PC-9 (cell line): ENCODE measurements around the gene ARAP3. TPM values are rescaled to one million over a fixed set of nuclear protein-coding genes. Genes with fewer than 3 reads are reported as not detected.

Experiments
- BruUV-seq: library from RNA; stranded (reverse); fragments of 400-500 nt; replicated peaks from 2 replicates; lab custom pipeline; 2021; lab: Mats Ljungman, UMichigan
- CTCF ChIA-PET: fragments of 300-600 bp; sonication (Branson Sonifier 250); formaldehyde crosslinking; loops from one replicate; lab custom pipeline; 2022; ENCODE audit warnings: antibody characterized with exemption; lab: Charles Lee
- POLR2A ChIA-PET: fragments of 300-600 bp; sonication (Branson Sonifier 250); formaldehyde crosslinking; loops from one replicate; lab custom pipeline; 2022; ENCODE audit warnings: antibody characterized with exemption; ENCODE audit not compliant: unreplicated experiment; lab: Charles Lee
- DNase-seq, 2 experiments: peaks; one replicate each; pipeline versions ENCODE4 v3.0.0 to v3.0.0-alpha.2; 2015 to 2022; ENCODE audit warnings: mixed read lengths in 1 of 2
- H2AFZ ChIP-seq: fragments of 200-600 bp; sonication (generic); 2 replicates; pipeline ENCODE4 v1.8.1; 2017; ENCODE audit warnings: antibody characterized with exemption
- H3F3A ChIP-seq: fragments of 200-600 bp; sonication (generic); 2 replicates; pipeline ENCODE4 v1.8.1; 2017; ENCODE audit warnings: antibody characterized with exemption, mild to moderate bottlenecking, low read depth; ENCODE audit not compliant: insufficient read depth
- H3K27ac ChIP-seq: fragments of 200-600 bp; sonication (generic); 2 replicates; pipeline ENCODE4 v1.6.1; 2016; ENCODE audit warnings: mixed run types
- H3K27me3 ChIP-seq: fragments of 200-600 bp; sonication (generic); 2 replicates; pipeline ENCODE4 v1.6.1; 2016; ENCODE audit warnings: low read depth, mixed run types; ENCODE audit not compliant: insufficient read depth
- H3K36me3 ChIP-seq: fragments of 200-600 bp; sonication (generic); 2 replicates; pipeline ENCODE4 v1.6.1; 2016; ENCODE audit warnings: low read depth, mixed run types
- H3K4me1 ChIP-seq: fragments of 200-600 bp; sonication (generic); replicated peaks from 2 replicates; pipeline ENCODE4 v1.6.1; 2016; ENCODE audit warnings: mixed run types; ENCODE audit not compliant: insufficient read depth
- H3K4me2 ChIP-seq: fragments of 200-600 bp; sonication (generic); 2 replicates; pipeline ENCODE4 v1.6.1; 2017; ENCODE audit warnings: mixed run types
- H3K4me3 ChIP-seq: fragments of 200-600 bp; sonication (generic); 2 replicates; pipeline ENCODE4 v1.6.1; 2016; ENCODE audit warnings: mixed run types
- H3K79me2 ChIP-seq: fragments of 200-600 bp; sonication (generic); 2 replicates; pipeline ENCODE4 v1.6.1; 2017; ENCODE audit warnings: low read depth, mixed run types
- H3K9me2 ChIP-seq: fragments of 200-600 bp; sonication (generic); 2 replicates; pipeline ENCODE4 v1.8.1; 2017; ENCODE audit warnings: mild to moderate bottlenecking; ENCODE audit not compliant: insufficient read depth
- H3K9me3 ChIP-seq: fragments of 200-600 bp; sonication (generic); 2 replicates; pipeline ENCODE4 v1.8.1; 2016; ENCODE audit warnings: low read depth; ENCODE audit not compliant: insufficient read depth
- H4K20me1 ChIP-seq: fragments of 200-600 bp; sonication (generic); 2 replicates; pipeline ENCODE4 v1.8.1; 2017; ENCODE audit not compliant: insufficient read depth
- CTCF ChIP-seq: fragments of 200-600 bp; sonication (generic); conservative IDR thresholded peaks from 2 replicates; pipeline ENCODE4 v1.6.1; 2017; ENCODE audit warnings: mixed run types, antibody characterized with exemption, mild to moderate bottlenecking, moderate library complexity
- EZH2 ChIP-seq: fragments of 200-600 bp; sonication (generic); IDR thresholded peaks from 2 replicates; pipeline ENCODE4 v1.8.0; 2017; ENCODE audit warnings: antibody characterized with exemption, low read depth
- intact Hi-C: fragments of 100-400 bp; cut with micrococcal nuclease; formaldehyde crosslinking; loops from one replicate; pipeline ENCODE4 v1.10.0; 2022; ENCODE audit not compliant: unreplicated experiment
- total RNA-seq: library from RNA; stranded (reverse); gene quantifications from 2 replicates; pipeline ENCODE4 v1.2.3, GENCODE V29; 2021

The ARAP3 gene
- total RNA-seq, 1 experiment from 2014 or later, result 28.0 TPM

- CTCF ChIA-PET, result interaction anchor here (0.6 kb wide), 1 partner anchor 1046 kb away, joined by 5 read pairs; the partner anchor contains the start of gene FGF1
These were observed 42.5 kb downstream of the ARAP3 start for GRCh38 chr5:141639357-141640050.

GRCh38 chr5:141638771-141639170 is 43.3 kb downstream of the ARAP3 start:
- Histone ChIP-seq H3K9me3 (no peaks in the 10 kb centered on the region), H3K4me2 (no peak overlapping the region; the same call in 1 of the 2 replicates), H3F3A (peaks cover 24% of the 10 kb centered on the region), H3K27ac (no peak overlapping the region), H3K79me2 (peaks cover 28% of the 10 kb centered on the region), H3K36me3 (no peaks in the 10 kb centered on the region), H3K4me1 (peaks cover 35% of the 10 kb centered on the region), H3K9me2 (no peaks in the 10 kb centered on the region), H2AFZ (no peak overlapping the region), H3K27me3 (no peaks in the 10 kb centered on the region), H4K20me1 (peaks cover 15% of the 10 kb centered on the region; the same call in 1 of the 2 replicates), H3K4me3 (no peak overlapping the region)
- ChIA-PET POLR2A (no interaction called here), CTCF (no interaction called here)
- intact Hi-C loops, result loop anchor here (1.0 kb wide), 1 partner anchor 13 kb away; the partner anchor contains the start of gene FCHSD1
- BruUV-seq, result no TSS peak
- TF ChIP-seq EZH2 (no peak), CTCF (no peak)
- no peak for DNase-seq

More at GRCh38 chr5:141639357-141640050, 42.5 kb downstream of the ARAP3 start:
- peaks cover 35% of the 10 kb centered on the region for H3K4me1 ChIP-seq
- TF ChIP-seq EZH2 (no peak), CTCF (no peak)
- H3K27ac ChIP-seq, result no peak overlapping the region
- H3K9me2 ChIP-seq, result no peaks in the 10 kb centered on the region
- no peaks in the 10 kb centered on the region for H3K9me3 ChIP-seq
- H3K36me3 ChIP-seq, result no peaks in the 10 kb centered on the region
- H3K4me3 ChIP-seq, result no peak overlapping the region
- H4K20me1 ChIP-seq, result peaks cover 15% of the 10 kb centered on the region; the same call in 1 of the 2 replicates
- no peak for DNase-seq
- H2AFZ ChIP-seq, result no peak overlapping the region
- no TSS peak for BruUV-seq
- intact Hi-C loops, result no loop called here
- H3K4me2 ChIP-seq, result no peak overlapping the region
- POLR2A ChIA-PET, result no interaction called here
- no peaks in the 10 kb centered on the region for H3K27me3 ChIP-seq
- peaks cover 21% of the 10 kb centered on the region for H3K79me2 ChIP-seq
- H3F3A ChIP-seq, result peaks cover 24% of the 10 kb centered on the region

GRCh38 chr5:141637767-141638419 is 44.1 kb downstream of the ARAP3 start:
- no peaks in the 10 kb centered on the region for H3K9me3 ChIP-seq
- no TSS peak for BruUV-seq
- TF ChIP-seq EZH2 (no peak), CTCF (no peak)
- H3K4me3 ChIP-seq, result peak overlapping the region; percentile 79
- peak in 1 of 2 experiments; percentile 61 for DNase-seq
- H3K27me3 ChIP-seq, result no peaks in the 10 kb centered on the region
- peak overlapping the region; percentile 97 for H3K4me2 ChIP-seq
- intact Hi-C loops, result loop anchor here (1.0 kb wide), 1 partner anchor 13 kb away; the partner anchor contains the start of gene FCHSD1
- no peaks in the 10 kb centered on the region for H3K36me3 ChIP-seq
- POLR2A ChIA-PET, result no interaction called here
- H3F3A ChIP-seq, result peaks cover 24% of the 10 kb centered on the region
- H3K9me2 ChIP-seq, result no peaks in the 10 kb centered on the region
- peaks cover 16% of the 10 kb centered on the region for H4K20me1 ChIP-seq
- no peak overlapping the region for H3K27ac ChIP-seq
- CTCF ChIA-PET, result no interaction called here
- peaks cover 35% of the 10 kb centered on the region for H3K4me1 ChIP-seq
- H2AFZ ChIP-seq, result peak overlapping the region; percentile 99
- H3K79me2 ChIP-seq, result peaks cover 36% of the 10 kb centered on the region
